ENCODE measurements around the gene BBS9. TPM values are rescaled to one million over a fixed set of nuclear protein-coding genes. Genes with fewer than 3 reads are reported as not detected.

Gene BBS9
- total and polyA plus RNA-seq, 4 donors, result 2.3 to 9.5 (median 4.5) TPM

DNA sequence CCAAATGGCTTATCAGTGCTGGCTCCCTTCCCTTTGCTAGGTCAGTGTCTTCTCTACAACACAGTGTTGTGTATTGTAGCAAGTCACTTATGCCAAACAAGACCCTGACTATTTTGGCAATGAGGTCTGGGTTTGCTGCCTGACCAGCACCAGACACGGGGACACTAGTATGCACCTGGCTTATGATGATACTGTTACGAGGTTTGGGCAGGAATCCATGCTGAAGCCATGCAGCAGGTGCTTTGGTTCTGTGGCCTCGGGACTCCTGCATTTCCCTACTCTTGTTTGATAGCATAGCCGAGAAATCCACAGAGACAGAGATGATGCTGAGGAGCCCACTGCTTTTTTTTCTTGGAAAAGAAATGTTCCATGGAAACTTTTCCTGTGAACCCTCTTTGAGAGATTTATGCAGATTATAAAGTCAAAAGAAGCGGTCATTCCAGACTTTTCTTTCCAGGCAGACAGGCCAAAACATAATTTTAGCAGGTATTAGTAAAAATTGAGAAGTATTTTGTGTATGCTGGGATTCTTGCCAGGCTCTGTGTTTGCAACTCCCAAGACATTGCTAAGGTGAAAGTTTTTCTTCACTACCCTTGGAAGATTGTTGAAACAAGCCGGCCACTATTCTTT, 291.1 kb downstream of the BBS9 start:
- Histone ChIP-seq H3K9me3 (ENCODE audit: control insufficient read depth in 4 of 4, low read length in 3 of 4) (no peaks in the 10 kb centered on the region), H3K27ac (ENCODE audit: low read depth in 1 of 2, low read length in 2 of 2) (no peak overlapping the region), H3K9ac (ENCODE audit: low read depth in 1 of 2, low read length in 2 of 2) (no peak overlapping the region), H3K27me3 (ENCODE audit: control insufficient read depth in 4 of 4, insufficient read depth in 4 of 4, low read length in 3 of 4) (no peaks in the 10 kb centered on the region), H3K4me1 (ENCODE audit: control insufficient read depth in 4 of 4, insufficient read depth in 4 of 4, low read length in 3 of 4) (peaks cover 0 to 10% (median 7%) of the 10 kb centered on the region in 4 donors), H3K4me3 (ENCODE audit: low read depth in 1 of 3, low read length in 3 of 3) (no peak overlapping the region), H3K36me3 (ENCODE audit: control insufficient read depth in 4 of 4, insufficient read depth in 3 of 4, low read depth in 1 of 4, low read length in 3 of 4) (no peaks in the 10 kb centered on the region)
- DNase-seq (ENCODE audit: low spot score), result no peak
- 64% methylated on average over 6 of the region's 6 CpGs for WGBS
- TF ChIP-seq RAD21 (IDR thresholded peaks at IDR 0.05) (no peak), SP1 (IDR thresholded peaks at IDR 0.05) (no peak)

DNA sequence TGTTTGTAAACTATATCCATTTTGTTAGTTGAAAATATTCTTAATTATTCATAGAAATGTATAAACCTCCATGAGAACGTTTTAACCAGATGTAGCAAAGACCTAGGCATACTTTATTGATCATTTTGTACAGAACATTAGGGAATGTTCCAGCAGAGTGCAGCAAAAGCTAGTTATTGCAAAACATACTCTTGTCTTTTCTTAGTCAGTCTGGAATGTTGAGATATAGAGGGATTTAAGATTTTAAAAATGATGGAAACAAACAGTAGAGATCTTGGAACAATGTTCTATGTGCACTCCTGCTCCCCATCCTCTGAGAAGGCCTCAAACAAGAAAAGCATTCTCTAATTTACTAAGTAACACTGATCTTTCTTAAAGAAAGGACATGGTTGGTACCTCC, 292.1 kb downstream of the BBS9 start:
- DNase-seq (ENCODE audit: low spot score), result no peak
- no peaks in the 10 kb centered on the region for H3K36me3 ChIP-seq (ENCODE audit: control insufficient read depth in 4 of 4, insufficient read depth in 3 of 4, low read depth in 1 of 4, low read length in 3 of 4)
- H3K4me3 ChIP-seq (ENCODE audit: low read depth in 1 of 3, low read length in 3 of 3), result no peak overlapping the region
- H3K9ac ChIP-seq (ENCODE audit: low read depth in 1 of 2, low read length in 2 of 2), result no peak overlapping the region
- TF ChIP-seq, protein P1, sequence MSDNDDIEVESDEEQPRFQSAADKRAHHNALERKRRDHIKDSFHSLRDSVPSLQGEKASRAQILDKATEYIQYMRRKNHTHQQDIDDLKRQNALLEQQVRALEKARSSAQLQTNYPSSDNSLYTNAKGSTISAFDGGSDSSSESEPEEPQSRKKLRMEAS (IDR thresholded peaks at IDR 0.05), result no peak
- TF ChIP-seq JUND (IDR thresholded peaks at IDR 0.05) (no peak), GABPA (IDR thresholded peaks at IDR 0.05 in 1 of 2, conservative IDR thresholded peaks at IDR 0.05 in 1 of 2) (no peak), RAD21 (IDR thresholded peaks at IDR 0.05) (peak; percentile 60 to 64), EGR1 (IDR thresholded peaks at IDR 0.05; ENCODE audit: low read depth in 2 of 2) (no peak), FOXA2 (IDR thresholded peaks at IDR 0.05) (no peak), HNF4A (conservative IDR thresholded peaks at IDR 0.05) (no peak), NR2F2 (IDR thresholded peaks at IDR 0.05) (no peak), YY1 (IDR thresholded peaks at IDR 0.05) (peak; percentile 21), RXRA (IDR thresholded peaks at IDR 0.05) (no peak), HNF4G (IDR thresholded peaks at IDR 0.05) (no peak), SP1 (IDR thresholded peaks at IDR 0.05) (no peak), TAF1 (conservative IDR thresholded peaks at IDR 0.05) (no peak), FOXA1 (IDR thresholded peaks at IDR 0.05) (peak; percentile 5)
- TF ChIP-seq, protein P2, sequence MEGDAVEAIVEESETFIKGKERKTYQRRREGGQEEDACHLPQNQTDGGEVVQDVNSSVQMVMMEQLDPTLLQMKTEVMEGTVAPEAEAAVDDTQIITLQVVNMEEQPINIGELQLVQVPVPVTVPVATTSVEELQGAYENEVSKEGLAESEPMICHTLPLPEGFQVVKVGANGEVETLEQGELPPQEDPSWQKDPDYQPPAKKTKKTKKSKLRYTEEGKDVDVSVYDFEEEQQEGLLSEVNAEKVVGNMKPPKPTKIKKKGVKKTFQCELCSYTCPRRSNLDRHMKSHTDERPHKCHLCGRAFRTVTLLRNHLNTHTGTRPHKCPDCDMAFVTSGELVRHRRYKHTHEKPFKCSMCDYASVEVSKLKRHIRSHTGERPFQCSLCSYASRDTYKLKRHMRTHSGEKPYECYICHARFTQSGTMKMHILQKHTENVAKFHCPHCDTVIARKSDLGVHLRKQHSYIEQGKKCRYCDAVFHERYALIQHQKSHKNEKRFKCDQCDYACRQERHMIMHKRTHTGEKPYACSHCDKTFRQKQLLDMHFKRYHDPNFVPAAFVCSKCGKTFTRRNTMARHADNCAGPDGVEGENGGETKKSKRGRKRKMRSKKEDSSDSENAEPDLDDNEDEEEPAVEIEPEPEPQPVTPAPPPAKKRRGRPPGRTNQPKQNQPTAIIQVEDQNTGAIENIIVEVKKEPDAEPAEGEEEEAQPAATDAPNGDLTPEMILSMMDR (IDR thresholded peaks at IDR 0.05; ENCODE audit: low read depth, low read length, missing input control), result no peak
- TF ChIP-seq, protein P3, sequence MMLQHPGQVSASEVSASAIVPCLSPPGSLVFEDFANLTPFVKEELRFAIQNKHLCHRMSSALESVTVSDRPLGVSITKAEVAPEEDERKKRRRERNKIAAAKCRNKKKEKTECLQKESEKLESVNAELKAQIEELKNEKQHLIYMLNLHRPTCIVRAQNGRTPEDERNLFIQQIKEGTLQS (IDR thresholded peaks at IDR 0.05), result no peak
- TF ChIP-seq, protein P4, sequence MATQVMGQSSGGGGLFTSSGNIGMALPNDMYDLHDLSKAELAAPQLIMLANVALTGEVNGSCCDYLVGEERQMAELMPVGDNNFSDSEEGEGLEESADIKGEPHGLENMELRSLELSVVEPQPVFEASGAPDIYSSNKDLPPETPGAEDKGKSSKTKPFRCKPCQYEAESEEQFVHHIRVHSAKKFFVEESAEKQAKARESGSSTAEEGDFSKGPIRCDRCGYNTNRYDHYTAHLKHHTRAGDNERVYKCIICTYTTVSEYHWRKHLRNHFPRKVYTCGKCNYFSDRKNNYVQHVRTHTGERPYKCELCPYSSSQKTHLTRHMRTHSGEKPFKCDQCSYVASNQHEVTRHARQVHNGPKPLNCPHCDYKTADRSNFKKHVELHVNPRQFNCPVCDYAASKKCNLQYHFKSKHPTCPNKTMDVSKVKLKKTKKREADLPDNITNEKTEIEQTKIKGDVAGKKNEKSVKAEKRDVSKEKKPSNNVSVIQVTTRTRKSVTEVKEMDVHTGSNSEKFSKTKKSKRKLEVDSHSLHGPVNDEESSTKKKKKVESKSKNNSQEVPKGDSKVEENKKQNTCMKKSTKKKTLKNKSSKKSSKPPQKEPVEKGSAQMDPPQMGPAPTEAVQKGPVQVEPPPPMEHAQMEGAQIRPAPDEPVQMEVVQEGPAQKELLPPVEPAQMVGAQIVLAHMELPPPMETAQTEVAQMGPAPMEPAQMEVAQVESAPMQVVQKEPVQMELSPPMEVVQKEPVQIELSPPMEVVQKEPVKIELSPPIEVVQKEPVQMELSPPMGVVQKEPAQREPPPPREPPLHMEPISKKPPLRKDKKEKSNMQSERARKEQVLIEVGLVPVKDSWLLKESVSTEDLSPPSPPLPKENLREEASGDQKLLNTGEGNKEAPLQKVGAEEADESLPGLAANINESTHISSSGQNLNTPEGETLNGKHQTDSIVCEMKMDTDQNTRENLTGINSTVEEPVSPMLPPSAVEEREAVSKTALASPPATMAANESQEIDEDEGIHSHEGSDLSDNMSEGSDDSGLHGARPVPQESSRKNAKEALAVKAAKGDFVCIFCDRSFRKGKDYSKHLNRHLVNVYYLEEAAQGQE (IDR thresholded peaks at IDR 0.05), result no peak
- TF ChIP-seq, protein P5, sequence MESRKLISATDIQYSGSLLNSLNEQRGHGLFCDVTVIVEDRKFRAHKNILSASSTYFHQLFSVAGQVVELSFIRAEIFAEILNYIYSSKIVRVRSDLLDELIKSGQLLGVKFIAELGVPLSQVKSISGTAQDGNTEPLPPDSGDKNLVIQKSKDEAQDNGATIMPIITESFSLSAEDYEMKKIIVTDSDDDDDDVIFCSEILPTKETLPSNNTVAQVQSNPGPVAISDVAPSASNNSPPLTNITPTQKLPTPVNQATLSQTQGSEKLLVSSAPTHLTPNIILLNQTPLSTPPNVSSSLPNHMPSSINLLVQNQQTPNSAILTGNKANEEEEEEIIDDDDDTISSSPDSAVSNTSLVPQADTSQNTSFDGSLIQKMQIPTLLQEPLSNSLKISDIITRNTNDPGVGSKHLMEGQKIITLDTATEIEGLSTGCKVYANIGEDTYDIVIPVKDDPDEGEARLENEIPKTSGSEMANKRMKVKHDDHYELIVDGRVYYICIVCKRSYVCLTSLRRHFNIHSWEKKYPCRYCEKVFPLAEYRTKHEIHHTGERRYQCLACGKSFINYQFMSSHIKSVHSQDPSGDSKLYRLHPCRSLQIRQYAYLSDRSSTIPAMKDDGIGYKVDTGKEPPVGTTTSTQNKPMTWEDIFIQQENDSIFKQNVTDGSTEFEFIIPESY (IDR thresholded peaks at IDR 0.05), result no peak
- WGBS, result 23% methylated on average over 1 of the region's 1 CpG
- peaks cover 0 to 10% (median 7%) of the 10 kb centered on the region in 4 donors for H3K4me1 ChIP-seq (ENCODE audit: control insufficient read depth in 4 of 4, insufficient read depth in 4 of 4, low read length in 3 of 4)
- no peaks in the 10 kb centered on the region for H3K27me3 ChIP-seq (ENCODE audit: control insufficient read depth in 4 of 4, insufficient read depth in 4 of 4, low read length in 3 of 4)
- no peaks in the 10 kb centered on the region for H3K9me3 ChIP-seq (ENCODE audit: control insufficient read depth in 4 of 4, low read length in 3 of 4)
- no peak overlapping the region for H3K27ac ChIP-seq (ENCODE audit: low read depth in 1 of 2, low read length in 2 of 2)
